GM12878 (cell line): ENCODE data around the gene CYP1A1. TPM values are rescaled to one million over a fixed set of nuclear protein-coding genes. Genes with fewer than 3 reads are reported as not detected.

Experiments
- ATAC-seq: fragments of 200-7000 bp; cut with Tn5 transposase; 3 replicates; pipeline ENCODE4 v1.9.1; 2020; ENCODE audit warnings: mild to moderate bottlenecking, moderate library complexity
- BruUV-seq: library from RNA; stranded (reverse); fragments of 400-500 nt; replicated peaks from 2 replicates; lab custom pipeline; 2021; lab: Mats Ljungman, UMichigan
- CTCF ChIA-PET: fragments of 300-600 bp; sonication (Branson Sonifier 250); formaldehyde crosslinking; extraction: SDS; loops from one replicate; lab custom pipeline; 2021; ENCODE audit warnings: inconsistent platforms; lab: Yijun Ruan, JAX
- POLR2A ChIA-PET: fragments of 350-600 bp; formaldehyde crosslinking; extraction: SDS; loops from one replicate; lab custom pipeline; 2021; ENCODE audit warnings: inconsistent platforms; lab: Charles Lee
- RAD21 ChIA-PET: fragments of 300-600 bp; sonication (Branson Sonifier 250); formaldehyde crosslinking; loops from one replicate; lab custom pipeline; 2023; ENCODE audit warnings: antibody characterized with exemption; ENCODE audit not compliant: unreplicated experiment; lab: Charles Lee
- SMC1A ChIA-PET: fragments of 300-600 bp; sonication (Branson Sonifier 250); formaldehyde crosslinking; loops from one replicate; lab custom pipeline; 2023; ENCODE audit not compliant: unreplicated experiment, uncharacterized antibody; lab: Charles Lee
- DNase-seq: peaks from one replicate; pipeline ENCODE4 v3.0.0-alpha.2; 2011; ENCODE audit warnings: low read depth, low spot score
- FAIRE-seq: peaks from 3 replicates; lab custom pipeline; 2011; peaks lifted over from hg19 to GRCh38; lab: Jason Lieb, UNC
- H2AFZ ChIP-seq: 2 replicates; pipeline ENCODE4 v1.6.0; 2011; ENCODE audit warnings: low read depth, low read length, control low read depth; ENCODE audit not compliant: control insufficient read depth
- H3K27ac ChIP-seq: 2 replicates; pipeline ENCODE4 v1.5.1; 2011; ENCODE audit warnings: control low read depth; ENCODE audit not compliant: control insufficient read depth, insufficient read depth
- H3K27me3 ChIP-seq, 2 experiments: replicated peaks in 1 of 2; 2 replicates each; pipeline versions ENCODE4 v1.6.0 to v1.6.1; 2011; ENCODE audit warnings: low read length in 1 of 2; ENCODE audit not compliant: control insufficient read depth in 2 of 2, insufficient read depth in 2 of 2
- H3K36me3 ChIP-seq, 2 experiments: 2 replicates each; pipeline ENCODE4 v1.5.1; 2011; ENCODE audit warnings: low read length in 1 of 2; ENCODE audit not compliant: control insufficient read depth in 2 of 2, insufficient read depth in 2 of 2
- H3K4me1 ChIP-seq: 2 replicates; pipeline ENCODE4 v1.6.1; 2011; ENCODE audit warnings: mild to moderate bottlenecking, low read length, moderate library complexity, mixed read lengths; ENCODE audit not compliant: control insufficient read depth, insufficient read depth
- H3K4me2 ChIP-seq: 2 replicates; pipeline ENCODE4 v1.6.0; 2011; ENCODE audit warnings: control low read depth; ENCODE audit not compliant: control insufficient read depth, insufficient read depth
- H3K4me3 ChIP-seq: fragments of 200-600 bp; sonication (generic); 2 replicates; pipeline ENCODE4 v1.5.1; 2016
- H3K79me2 ChIP-seq: 2 replicates; pipeline ENCODE4 v1.6.0; 2011; ENCODE audit warnings: low read length; ENCODE audit not compliant: control insufficient read depth, insufficient read depth
- H3K9ac ChIP-seq: 2 replicates; pipeline ENCODE4 v1.8.0; 2011; ENCODE audit warnings: low read length, control low read depth, mixed read lengths; ENCODE audit not compliant: control insufficient read depth, insufficient read depth
- H3K9me3 ChIP-seq: replicated peaks from 3 replicates; pipeline ENCODE4 v1.5.1; 2011; ENCODE audit warnings: mild to moderate bottlenecking, low read length; ENCODE audit not compliant: control insufficient read depth, insufficient read depth
- H4K20me1 ChIP-seq: 2 replicates; pipeline ENCODE4 v1.6.0; 2011; ENCODE audit not compliant: control insufficient read depth, insufficient read depth
- ATF3 ChIP-seq: IDR thresholded peaks from 2 replicates; pipeline ENCODE4 v1.6.1; 2011; ENCODE audit warnings: low read depth, mild to moderate bottlenecking, low read length, moderate library complexity, borderline replicate concordance; ENCODE audit errors: extremely low read depth
- BHLHE40 ChIP-seq, 2 experiments: fragments of 450-650 bp in 1 of 2; IDR thresholded peaks; 2 replicates each; pipeline ENCODE4 v1.6.1; 2011 to 2017; ENCODE audit warnings: low read depth in 2 of 2, borderline replicate concordance in 1 of 2, improper control_type of control experiment in 1 of 2, low read length in 1 of 2, mild to moderate bottlenecking in 1 of 2
- CBFB ChIP-seq: IDR thresholded peaks from 2 replicates; pipeline ENCODE4 v1.6.1; 2016; ENCODE audit warnings: antibody characterized with exemption, low read depth
- CTCF ChIP-seq, 3 experiments: IDR thresholded peaks in 2 of 3; conservative IDR thresholded peaks in 1 of 3; 2 replicates each; pipeline ENCODE4 v1.5.1; 2011; ENCODE audit warnings: low read depth in 3 of 3, low read length in 3 of 3, mild to moderate bottlenecking in 3 of 3, control low read depth in 2 of 3, moderate library complexity in 2 of 3, inconsistent platforms in 1 of 3, mixed read lengths in 1 of 3; ENCODE audit not compliant: control insufficient read depth in 2 of 3, insufficient read depth in 1 of 3; ENCODE audit errors: extremely low read depth in 1 of 3
- FOS ChIP-seq: IDR thresholded peaks from 3 replicates; pipeline ENCODE4 v1.6.1; 2011; ENCODE audit warnings: borderline replicate concordance; ENCODE audit not compliant: insufficient read length; ENCODE audit errors: extremely low read depth
- FOXM1 ChIP-seq: IDR thresholded peaks from 2 replicates; pipeline ENCODE4 v1.6.1; 2012; ENCODE audit warnings: low read depth, mild to moderate bottlenecking, inconsistent platforms, low read length, moderate library complexity
- IRF5 ChIP-seq: fragments of 450-650 bp; IDR thresholded peaks from 2 replicates; pipeline ENCODE4 v1.6.1; 2017; ENCODE audit warnings: borderline replicate concordance
- RUNX3 ChIP-seq: IDR thresholded peaks from 2 replicates; pipeline ENCODE4 v1.6.1; 2012; ENCODE audit warnings: low read length, inconsistent platforms
- SUPT20H ChIP-seq: IDR thresholded peaks from 2 replicates; pipeline ENCODE4 v1.6.1; 2011; ENCODE audit warnings: low read depth, mild to moderate bottlenecking, low read length, moderate library complexity, borderline replicate concordance; ENCODE audit not compliant: control insufficient read depth
- SUZ12 ChIP-seq: fragments of 200-600 bp; sonication (generic); IDR thresholded peaks from one replicate; pipeline ENCODE4 v1.6.1; 2018; ENCODE audit warnings: antibody characterized with exemption, mild to moderate bottlenecking; ENCODE audit not compliant: unreplicated experiment
- WGBS: methylation state at CpG from one replicate; pipeline ENCODE4 v1.1.6; 2016; ENCODE audit warnings: low lambda C conversion rate; ENCODE audit not compliant: insufficient replicate concordance, insufficient coverage; ENCODE audit errors: missing lambda C conversion rate; 5-methylcytosine and 5-hydroxymethylcytosine counted together
- in situ Hi-C: fragments of 300-500 bp; cut with MboI; formaldehyde crosslinking; loops from 9 replicates; pipeline ENCODE4 v1.14.3; 2018; ENCODE audit warnings: mixed read lengths
- intact Hi-C: fragments of 100-400 bp; cut with micrococcal nuclease; formaldehyde crosslinking; loops from one replicate; pipeline ENCODE4 v1.14.2; 2022; ENCODE audit not compliant: unreplicated experiment
- polyA plus RNA-seq, 11 experiments: library from polyadenylated mRNA; depleted of rRNA in 4 of 11; unstranded in 6 of 11; stranded (reverse) in 5 of 11; fragments of >200 nt; fragmentation: Nextera tagmentation in 4 of 11; fragmentation: Illumina TruSeq in 1 of 11; extraction: Ambion mirVana in 4 of 11; extraction: Trizol in 1 of 11; gene quantifications; 1 replicate in 1 of 11; 2 replicates in 10 of 11; pipeline versions ENCODE4 v1.2.1 to v1.2.3, GENCODE V29; 2011 to 2016; ENCODE audit warnings: inconsistent platforms in 2 of 11, missing spikeins in 2 of 11, low read depth in 1 of 11
- total RNA-seq, 4 experiments: library from RNA; depleted of rRNA in 3 of 4; stranded (reverse); fragments of >200 nt in 3 of 4; fragmentation: Illumina TruSeq in 1 of 4; extraction: Trizol in 1 of 4; gene quantifications; 2 replicates each; pipeline versions ENCODE4 v1.2.1 to v1.2.3, GENCODE V29; 2013 to 2021

CYP1A1 gene
- total and polyA plus RNA-seq, 10 of the 15 experiments (the other 5 are each of a cell fraction or from before 2014, with no cell fraction given) = 0.04 to 0.71 (median 0.07) TPM; not detected in 4

GRCh38 chr15:74758736-74759135 is 33.4 kb upstream of the CYP1A1 start:
- RAD21 ChIA-PET = no interaction called here
- H3K9me3 ChIP-seq = no peaks in the 10 kb centered on the region
- intact Hi-C loops (no loop called here), in situ Hi-C loops (no loop called here)
- H3K4me3 ChIP-seq = no peak overlapping the region
- FAIRE-seq (no peak), ATAC-seq (no peak), DNase-seq (no peak)
- H3K27me3 ChIP-seq = no peaks in the 10 kb centered on the region
- H3K79me2 ChIP-seq = no peaks in the 10 kb centered on the region
- H3K9ac ChIP-seq = no peak overlapping the region
- no peak overlapping the region for H2AFZ ChIP-seq
- BruUV-seq = no TSS peak
- no peaks in the 10 kb centered on the region for H3K36me3 ChIP-seq
- SMC1A ChIA-PET = interaction anchor here (1.3 to 4.1 kb wide), 3 partner anchors 10 to 123 kb away, joined by 3 to 15 read pairs (median 15); partner anchors contain the start of gene EDC3
- no peak for TF ChIP-seq FOXM1
- POLR2A ChIA-PET = no interaction called here
- CTCF ChIA-PET = interaction anchor here (1.1 to 4.1 kb wide), 5 partner anchors 10 to 387 kb away, joined by 4 to 17 read pairs (median 8); no protein-coding TSS in a partner anchor
- WGBS = 75% methylated on average over 8 of the region's 8 CpGs
- no peak overlapping the region for H3K27ac ChIP-seq
- no peak overlapping the region for H3K4me2 ChIP-seq
- H3K4me1 ChIP-seq = 0 out of 2 replicates have a peak, but pooled peaks cover 3% of the 10 kb centered on the region
- H4K20me1 ChIP-seq = no peaks in the 10 kb centered on the region

GRCh38 chr15:74754593-74755215 is 29.4 kb upstream of the CYP1A1 start:
- no peaks in the 10 kb centered on the region for H4K20me1 ChIP-seq

More at GRCh38 chr15:74754593-74755215, 29.4 kb upstream of the CYP1A1 start:
- intact Hi-C loops = no loop called here
- no peak overlapping the region for H3K4me3 ChIP-seq
- no TSS peak for BruUV-seq
- WGBS = 73% methylated on average over 20 of the region's 20 CpGs
- RAD21 ChIA-PET = no interaction called here
- CTCF ChIA-PET = interaction anchor here (0.6 to 1.7 kb wide), 2 partner anchors 15 to 147 kb away, joined by 3 to 9 read pairs; no protein-coding TSS in a partner anchor
- no peaks in the 10 kb centered on the region for H3K79me2 ChIP-seq
- ATAC-seq = no peak
- no peak overlapping the region for H3K4me2 ChIP-seq
- no peak for DNase-seq
- no peaks in the 10 kb centered on the region for H3K27me3 ChIP-seq
- SMC1A ChIA-PET = no interaction called here
- no peak overlapping the region for H2AFZ ChIP-seq
- POLR2A ChIA-PET = no interaction called here
- no peak for FAIRE-seq
- no peaks in the 10 kb centered on the region for H3K9me3 ChIP-seq
- no peak overlapping the region for H3K9ac ChIP-seq
- no peak overlapping the region for H3K27ac ChIP-seq
- TF ChIP-seq FOS (no peak), RUNX3 (no peak), CTCF (IDR thresholded peaks at IDR 0.05 in 2 of 3, conservative IDR thresholded peaks at IDR 0.05 in 1 of 3; ENCODE audit: control insufficient read depth in 2 of 3, extremely low read depth in 1 of 3, insufficient read depth in 1 of 3, low read depth in 3 of 3, low read length in 3 of 3) (no peak), SUPT20H (no peak), SUZ12 (no peak), BHLHE40 (IDR thresholded peaks at IDR 0.05; ENCODE audit: borderline replicate concordance in 1 of 2, low read depth in 2 of 2, low read length in 1 of 2) (no peak), IRF5 (no peak), CBFB (no peak), ATF3 (no peak)
- TF ChIP-seq, all 136 proteins: peak for 0
- Histone ChIP-seq H3K4me1 (no peaks in the 10 kb centered on the region), H3K36me3 (no peaks in the 10 kb centered on the region)
- in situ Hi-C loops = no loop called here
